Measurements from ENCODE around the gene ECE2. TPM values are rescaled to one million over a fixed set of nuclear protein-coding genes. Genes with fewer than 3 reads are reported as not detected.

Gene ECE2
- total and polyA plus RNA-seq, 10 of the 15 experiments (the other 5 are each of a cell fraction or from before 2014, with no cell fraction given), result not detected

DNA sequence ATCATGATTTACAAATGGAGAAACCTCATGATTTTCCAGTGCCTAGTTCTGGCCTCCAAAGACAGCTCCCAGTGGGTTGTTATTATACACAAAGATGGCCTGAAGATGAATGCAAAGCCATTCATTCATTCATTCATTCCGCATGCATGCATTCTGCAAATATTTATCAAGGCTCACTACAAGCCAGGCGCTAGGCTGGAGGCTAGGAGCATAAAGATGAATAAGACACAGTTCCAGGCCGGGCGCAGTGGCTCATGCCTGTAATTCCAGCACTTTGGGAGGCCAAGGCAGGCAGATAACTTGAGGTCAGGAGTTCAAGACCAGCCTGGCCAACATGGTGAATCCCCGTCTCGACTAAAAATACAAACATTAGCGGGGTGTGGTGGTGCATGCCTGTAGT lies 20.8 kb downstream of the ECE2 start:
- Histone ChIP-seq H2AFZ (ENCODE audit: control insufficient read depth, low read depth, low read length) (no peak overlapping the region), H3K4me1 (ENCODE audit: control insufficient read depth, insufficient read depth, low read length) (peaks cover 3% of the 10 kb centered on the region), H3K9ac (ENCODE audit: control insufficient read depth, insufficient read depth, low read length) (no peak overlapping the region), H3K79me2 (ENCODE audit: control insufficient read depth, insufficient read depth, low read length) (peaks cover 18% of the 10 kb centered on the region), H3K36me3 (ENCODE audit: control insufficient read depth in 2 of 2, insufficient read depth in 2 of 2, low read length in 1 of 2) (peaks cover 0 to 4% of the 10 kb centered on the region in 2 experiments; a peak in 2 of 4 replicates), H3K4me2 (ENCODE audit: control insufficient read depth, insufficient read depth) (no peak overlapping the region), H4K20me1 (ENCODE audit: control insufficient read depth, insufficient read depth) (no peaks in the 10 kb centered on the region), H3K27ac (ENCODE audit: control insufficient read depth, insufficient read depth) (no peak overlapping the region), H3K4me3 (no peak overlapping the region), H3K9me3 (replicated peaks; ENCODE audit: control insufficient read depth, insufficient read depth, low read length) (no peaks in the 10 kb centered on the region), H3K27me3 (replicated peaks in 1 of 2; ENCODE audit: control insufficient read depth in 2 of 2, insufficient read depth in 2 of 2, low read length in 1 of 2) (no peaks in the 10 kb centered on the region)
- WGBS (ENCODE audit: insufficient coverage, insufficient replicate concordance, low lambda C conversion rate, missing lambda C conversion rate), result 52% methylated on average over 7 of the region's 7 CpGs
- in situ Hi-C loops (cut with MboI), result no loop called here
- ChIA-PET RAD21 (ENCODE audit: unreplicated experiment) (no interaction called here), SMC1A (ENCODE audit: uncharacterized antibody, unreplicated experiment) (no interaction called here), CTCF (no interaction called here), POLR2A (no interaction called here)
- ATAC-seq (no peak), DNase-seq (ENCODE audit: low read depth, low spot score) (no peak), FAIRE-seq (no peak)
- BruUV-seq (replicated peaks), result no TSS peak
- intact Hi-C loops (cut with micrococcal nuclease; ENCODE audit: unreplicated experiment), result loop anchor here (5.0 kb wide), 1 partner anchor 44 kb away; no protein-coding TSS in a partner anchor
- no peak for TF ChIP-seq CBFB (IDR thresholded peaks at IDR 0.05; ENCODE audit: low read depth)
- no peak for TF ChIP-seq BRCA1 (IDR thresholded peaks at IDR 0.05; ENCODE audit: low read depth, low read length)
- no peak for TF ChIP-seq ZBTB33 (IDR thresholded peaks at IDR 0.05)
- no peak for TF ChIP-seq SMARCA5 (IDR thresholded peaks at IDR 0.05)
- TF ChIP-seq ZZZ3 (IDR thresholded peaks at IDR 0.05; ENCODE audit: control insufficient read depth, insufficient read length, low read depth), result no peak
- TF ChIP-seq ATF2 (IDR thresholded peaks at IDR 0.05; ENCODE audit: low read length), result no peak
- no peak for TF ChIP-seq TCF12 (IDR thresholded peaks at IDR 0.05; ENCODE audit: low read depth, low read length)
- no peak for TF ChIP-seq NR2C1 (IDR thresholded peaks at IDR 0.05)
- TF ChIP-seq, protein P1, sequence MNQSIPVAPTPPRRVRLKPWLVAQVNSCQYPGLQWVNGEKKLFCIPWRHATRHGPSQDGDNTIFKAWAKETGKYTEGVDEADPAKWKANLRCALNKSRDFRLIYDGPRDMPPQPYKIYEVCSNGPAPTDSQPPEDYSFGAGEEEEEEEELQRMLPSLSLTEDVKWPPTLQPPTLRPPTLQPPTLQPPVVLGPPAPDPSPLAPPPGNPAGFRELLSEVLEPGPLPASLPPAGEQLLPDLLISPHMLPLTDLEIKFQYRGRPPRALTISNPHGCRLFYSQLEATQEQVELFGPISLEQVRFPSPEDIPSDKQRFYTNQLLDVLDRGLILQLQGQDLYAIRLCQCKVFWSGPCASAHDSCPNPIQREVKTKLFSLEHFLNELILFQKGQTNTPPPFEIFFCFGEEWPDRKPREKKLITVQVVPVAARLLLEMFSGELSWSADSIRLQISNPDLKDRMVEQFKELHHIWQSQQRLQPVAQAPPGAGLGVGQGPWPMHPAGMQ (IDR thresholded peaks at IDR 0.05; ENCODE audit: borderline replicate concordance), result no peak
- TF ChIP-seq KDM1A (IDR thresholded peaks at IDR 0.05; ENCODE audit: borderline replicate concordance), result no peak
- no peak for TF ChIP-seq BMI1 (IDR thresholded peaks at IDR 0.05; ENCODE audit: borderline replicate concordance)
- no peak for TF ChIP-seq RBBP5 (conservative IDR thresholded peaks at IDR 0.05)
- no peak for TF ChIP-seq ESRRA (IDR thresholded peaks at IDR 0.05; ENCODE audit: low read length)
- TF ChIP-seq NKRF (conservative IDR thresholded peaks at IDR 0.05), result no peak
- no peak for TF ChIP-seq ETV6 (conservative IDR thresholded peaks at IDR 0.05 in 1 of 2, IDR thresholded peaks at IDR 0.05 in 1 of 2; ENCODE audit: borderline replicate concordance in 1 of 2, low read depth in 1 of 2)
- no peak for TF ChIP-seq YY1 (IDR thresholded peaks at IDR 0.05; ENCODE audit: low read depth, low read length)
- no peak for TF ChIP-seq SREBF1 (IDR thresholded peaks at IDR 0.05; ENCODE audit: low read length)
- TF ChIP-seq SUZ12 (IDR thresholded peaks at IDR 0.05; ENCODE audit: unreplicated experiment), result no peak
